A172 (cell line): ENCODE measurements around the gene CDA. TPM values are rescaled to one million over a fixed set of nuclear protein-coding genes. Genes with fewer than 3 reads are reported as not detected.

Experiments
- DNase-seq: peaks from one replicate; pipeline ENCODE4 v3.0.0-alpha.2; 2015; ENCODE audit warnings: low spot score
- total RNA-seq: library from RNA; depleted of rRNA; stranded (reverse); fragments of >200 nt; shearing (Covaris generic); gene quantifications from 2 replicates; pipeline ENCODE4 v1.2.3, GENCODE V29; 2014; rRNA removed

The CDA gene
- total RNA-seq, 1 experiment from 2014 or later = 0.96 TPM

GRCh38 chr1:20648946-20649345 is 60.0 kb downstream of the CDA start:
- DNase-seq = no peak

- DNase-seq = no peak
These were observed 63.4 kb downstream of the CDA start for GRCh38 chr1:20652300-20652699.

DNA sequence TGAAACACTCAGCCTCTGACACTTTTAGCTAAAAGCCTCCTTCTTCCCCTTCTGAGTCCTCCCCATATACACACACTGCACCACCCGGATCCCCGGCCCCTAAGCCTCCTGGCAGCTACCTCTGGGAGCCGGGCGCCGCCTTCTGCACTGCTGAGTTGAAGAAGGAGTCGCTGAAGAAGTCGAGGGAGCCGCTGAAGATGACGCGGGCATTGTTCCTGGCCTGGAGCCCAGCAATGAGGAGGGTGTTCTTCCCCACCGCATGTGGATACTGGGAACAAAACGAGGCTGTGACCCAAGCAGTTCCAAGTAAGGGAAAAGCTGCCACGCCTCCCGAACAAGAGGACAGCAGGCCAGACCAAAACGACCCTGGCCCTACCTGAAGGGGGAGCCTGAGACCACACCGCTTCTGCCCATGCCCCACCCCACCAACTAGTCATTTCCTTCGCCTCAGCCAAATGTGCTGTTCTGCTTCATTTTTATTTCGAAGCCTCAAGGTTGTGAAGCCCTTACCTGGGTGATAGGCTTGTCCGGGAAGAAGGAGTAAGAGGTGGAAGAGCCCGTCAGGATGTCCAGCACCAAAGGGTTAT is 65.3 kb downstream of the CDA start:
- no peak for DNase-seq

- no peak for DNase-seq
These were observed 68.1 kb downstream of the CDA start for GRCh38 chr1:20657024-20657423.

DNA sequence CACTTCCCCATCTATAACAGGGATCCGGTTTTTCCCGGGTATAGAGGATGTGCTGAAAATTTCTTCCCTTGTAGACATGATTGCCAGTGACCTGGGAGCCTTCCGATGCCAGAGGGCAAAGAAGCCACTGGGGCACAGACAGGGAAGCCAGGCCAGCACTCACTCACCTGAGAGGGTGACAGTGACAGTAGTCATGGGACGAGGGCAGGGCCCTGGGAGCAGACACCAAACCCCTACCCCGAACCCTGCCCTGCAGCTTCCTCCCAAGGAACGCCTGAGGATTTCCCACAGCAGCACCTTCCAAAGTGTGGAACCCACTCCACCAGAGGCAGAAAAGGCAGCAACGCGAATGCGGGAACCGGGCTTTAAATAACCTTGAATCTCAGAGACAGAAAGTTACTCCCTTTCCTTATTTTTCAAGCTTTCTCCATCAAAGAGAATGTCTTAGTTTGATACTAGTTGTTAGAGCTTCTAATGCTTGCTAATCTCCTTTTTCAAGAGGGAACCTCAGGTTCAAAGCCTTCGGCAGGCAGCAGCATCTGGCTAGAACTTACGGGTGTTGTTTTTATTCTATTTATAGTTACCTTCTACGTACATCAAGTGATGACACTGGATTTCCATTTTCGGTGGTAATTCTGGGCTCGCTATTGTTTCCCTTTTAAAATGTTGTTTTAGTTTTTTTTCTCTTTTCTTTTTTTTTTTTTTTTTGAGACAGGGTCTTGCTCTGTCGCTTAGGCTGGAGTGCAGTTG is 69.4 kb downstream of the CDA start:
- DNase-seq = no peak

DNA sequence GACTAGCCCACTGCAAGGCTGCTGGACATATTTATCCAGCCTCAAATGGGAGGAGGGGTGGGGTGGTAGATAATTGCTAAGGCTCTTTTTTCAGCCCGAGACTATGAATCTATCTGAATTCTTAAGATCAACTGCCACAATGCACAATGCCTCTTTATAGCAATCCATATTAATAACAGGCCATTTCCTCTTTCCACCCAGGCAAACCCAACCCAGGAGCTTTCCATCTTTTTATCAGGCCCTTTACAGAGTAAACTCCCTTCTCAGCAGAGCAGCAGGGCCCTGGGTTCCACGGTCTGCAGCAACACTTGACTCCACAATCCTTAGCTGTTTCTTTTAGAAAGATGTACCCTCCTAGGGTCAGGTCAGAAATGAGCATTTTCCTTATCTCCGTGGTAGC is 71.5 kb downstream of the CDA start:
- no peak for DNase-seq

- no peak for DNase-seq
These were observed 71.9 kb downstream of the CDA start for GRCh38 chr1:20660847-20661206.

DNA sequence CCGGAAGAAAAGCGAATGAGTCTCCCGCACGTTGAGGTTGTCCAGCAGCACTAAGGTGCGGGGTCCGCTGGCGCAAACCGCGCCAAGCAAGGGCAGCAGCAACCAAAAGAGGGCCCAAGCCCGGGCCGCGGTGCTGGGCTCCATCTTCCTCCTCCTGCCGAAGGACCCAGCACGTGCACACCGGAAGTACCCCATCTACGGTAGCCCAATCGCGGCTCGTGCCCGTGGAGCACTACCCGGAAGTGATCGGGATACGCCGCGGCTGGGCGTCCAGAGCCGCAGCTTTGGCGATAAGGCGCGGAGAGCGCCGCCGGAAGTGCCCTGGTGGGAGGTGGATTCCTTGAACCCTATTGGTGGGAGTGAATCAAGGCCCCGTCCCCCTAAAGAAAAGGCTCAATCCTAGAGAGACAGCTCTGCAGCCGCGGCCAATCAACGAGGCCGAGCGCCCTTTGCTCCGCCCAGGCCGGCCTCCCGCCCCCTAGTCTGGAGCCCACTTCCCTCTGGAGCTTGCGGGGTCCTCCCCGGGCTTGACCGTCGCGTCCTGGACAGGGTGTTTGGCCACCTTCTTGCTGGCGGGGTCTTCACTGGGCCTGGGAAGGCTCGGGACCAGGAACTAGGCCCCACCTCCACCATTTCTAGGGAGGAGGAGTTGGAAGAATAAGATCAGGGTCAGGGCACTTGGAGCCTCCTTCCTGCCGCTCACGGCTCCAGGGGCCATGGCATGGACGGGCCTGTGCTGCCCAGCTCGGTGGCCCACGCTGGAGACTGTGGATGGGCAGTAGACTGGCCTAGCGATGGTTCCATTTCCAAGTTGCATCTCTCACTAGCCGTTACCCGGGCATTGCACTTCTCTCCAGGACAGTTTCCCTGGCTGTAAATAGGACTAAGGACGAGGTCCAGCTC is 72.6 kb downstream of the CDA start, which contains the start of gene DDOST:
DDOST (minus strand) TSS at position 163 of the 903 bp plus-strand sequence; CDS start at position 144, 19 bp downstream.
- peak; percentile 91 for DNase-seq

GRCh38 chr1:20662110-20662475 is 73.2 kb downstream of the CDA start:
- DNase-seq = no peak

- DNase-seq = no peak
These were observed 74.5 kb downstream of the CDA start for GRCh38 chr1:20663365-20663764.

DNA sequence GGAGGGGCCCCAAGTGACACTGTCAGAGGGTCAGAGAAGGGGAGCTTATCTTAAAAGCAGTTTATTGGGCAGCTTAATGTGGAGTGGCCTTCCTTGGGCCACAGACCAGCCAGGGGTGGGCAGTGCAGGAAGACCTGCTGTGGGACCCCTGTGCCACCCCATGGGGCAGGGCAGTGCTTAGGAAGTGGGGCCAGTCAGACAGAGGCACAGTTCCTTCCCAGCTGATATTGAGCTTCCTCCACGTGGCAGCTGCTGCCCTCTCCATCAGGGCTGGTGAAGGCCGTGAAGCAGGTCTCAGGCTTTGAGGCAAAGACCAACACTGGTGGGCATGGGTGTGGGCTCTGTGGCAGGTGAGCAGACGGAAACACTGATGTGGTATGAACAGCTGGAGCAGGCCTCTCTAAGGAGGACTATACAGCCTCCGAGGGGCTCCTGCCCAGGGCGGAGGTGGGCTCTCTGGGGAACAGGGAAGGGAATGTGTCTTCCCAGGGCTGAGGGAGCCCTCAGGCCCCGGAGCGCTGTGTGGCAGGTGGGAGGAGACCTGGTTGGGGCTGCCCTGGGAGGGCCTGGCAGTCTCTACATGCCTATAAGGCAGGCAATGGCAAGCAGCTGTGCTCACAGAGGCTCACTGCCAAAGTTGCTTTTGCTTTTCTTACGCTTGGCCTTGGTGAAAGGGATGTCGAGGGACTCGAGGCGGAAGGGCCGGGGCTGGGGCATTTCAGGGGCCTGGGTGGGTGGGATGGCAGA is 75.2 kb downstream of the CDA start:
- no peak for DNase-seq

- DNase-seq = no peak
These were observed 76.8 kb downstream of the CDA start for GRCh38 chr1:20665726-20666125.

- no peak for DNase-seq
These were observed 77.2 kb downstream of the CDA start for GRCh38 chr1:20666146-20666545.

DNA sequence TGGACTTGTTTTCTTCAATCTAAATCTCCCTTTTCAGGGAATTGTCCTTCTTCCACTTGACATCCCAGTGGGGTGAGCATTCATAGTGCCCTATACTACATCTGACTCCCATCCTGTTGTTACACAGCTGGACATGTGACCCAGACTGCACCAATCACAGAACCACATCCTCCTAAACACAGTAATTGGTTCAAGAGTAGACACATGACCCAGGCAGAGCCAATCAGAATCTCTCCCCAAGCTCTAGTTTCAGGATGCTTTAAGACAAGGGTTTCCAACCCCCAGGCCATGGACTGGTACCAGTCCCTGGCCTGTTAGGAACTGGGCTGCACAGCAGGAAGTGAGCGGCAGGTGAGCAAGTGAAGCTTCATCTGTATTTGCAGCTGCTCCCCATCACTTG is 77.9 kb downstream of the CDA start:
- DNase-seq = peak; percentile 42

Other genes with a start within 250 kb of the CDA start
- 2.9 and 3.6 TPM in 2 replicates for gene CAMK2N1, start 102.9 kb upstream of the CDA start, total RNA-seq
- 26.6 and 26.9 TPM in 2 replicates for gene MUL1, start 80.9 kb upstream of the CDA start, total RNA-seq
- 0.09 and 0.12 TPM in 2 replicates for gene FAM43B, start 36.5 kb upstream of the CDA start, total RNA-seq
- 44.8 and 57.9 TPM in 2 replicates for gene PINK1, start 44.4 kb downstream of the CDA start, total RNA-seq
- gene DDOST, start 72.3 kb downstream of the CDA start, total RNA-seq = 211 and 238 TPM in 2 replicates
- 2.1 and 3.6 TPM in 2 replicates for gene KIF17, start 128.9 kb downstream of the CDA start, total RNA-seq
- 17.9 and 20.0 TPM in 2 replicates for gene SH2D5, start 143.6 kb downstream of the CDA start, total RNA-seq
- 124 and 125 TPM in 2 replicates for gene HP1BP3, start 198.2 kb downstream of the CDA start, total RNA-seq